WTC11 (cell line): ENCODE measurements around the gene RPS18. TPM values are rescaled to one million over a fixed set of nuclear protein-coding genes. Genes with fewer than 3 reads are reported as not detected.

ENCODE experiments used
- ATAC-seq: fragments of 200-7000 bp; cut with Tn5 transposase; 2 replicates; pipeline ENCODE4 v1.10.0; 2021; ENCODE audit warnings: mild to moderate bottlenecking, moderate library complexity
- CTCF ChIA-PET: fragments of 300-600 bp; sonication (Branson Sonifier 250); formaldehyde crosslinking; loops from one replicate; lab custom pipeline; 2021; ENCODE audit warnings: antibody characterized with exemption; lab: Charles Lee
- POLR2A ChIA-PET: fragments of 350-600 bp; sonication (Branson Sonifier 250); formaldehyde crosslinking; loops from one replicate; lab custom pipeline; 2021; ENCODE audit warnings: antibody characterized with exemption; lab: Charles Lee
- DNase-seq: peaks from one replicate; pipeline ENCODE4 v3.0.0; 2021; ENCODE audit warnings: low spot score
- H3K27ac Mint-ChIP-seq: 2 replicates; pipeline ENCODE4 v1.8.0; 2021; ENCODE audit warnings: mixed read lengths
- H3K27me3 Mint-ChIP-seq: 2 replicates; pipeline ENCODE4 v1.8.0; 2021; ENCODE audit warnings: low read depth, mild to moderate bottlenecking, moderate library complexity, mixed read lengths
- H3K36me3 Mint-ChIP-seq: 2 replicates; pipeline ENCODE4 v1.8.0; 2021; ENCODE audit warnings: mixed read lengths
- H3K4me1 Mint-ChIP-seq: 2 replicates; pipeline ENCODE4 v1.8.0; 2022; ENCODE audit warnings: mixed read lengths
- H3K4me3 Mint-ChIP-seq: 2 replicates; pipeline ENCODE4 v1.8.0; 2021; ENCODE audit warnings: mild to moderate bottlenecking, moderate library complexity, mixed read lengths
- H3K9me3 Mint-ChIP-seq: 2 replicates; pipeline ENCODE4 v1.8.0; 2021; ENCODE audit warnings: mixed read lengths
- ETV6 ChIP-seq: sonication (generic); formaldehyde crosslinking; IDR thresholded peaks from 2 replicates; pipeline ENCODE4 v1.8.1; 2022; ENCODE audit warnings: mild to moderate bottlenecking, missing genetic modification reagents
- FOXK1 ChIP-seq: sonication (generic); formaldehyde crosslinking; IDR thresholded peaks from 2 replicates; pipeline ENCODE4 v1.8.0; 2022; ENCODE audit warnings: mild to moderate bottlenecking, moderate library complexity, missing genetic modification reagents
- FOXP4 ChIP-seq: sonication (generic); formaldehyde crosslinking; IDR thresholded peaks from 2 replicates; pipeline ENCODE4 v1.8.0; 2022; ENCODE audit warnings: mild to moderate bottlenecking, missing genetic modification reagents
- GABPB1 ChIP-seq: sonication (generic); formaldehyde crosslinking; IDR thresholded peaks from 2 replicates; pipeline ENCODE4 v1.8.1; 2023; ENCODE audit warnings: mild to moderate bottlenecking, missing genetic modification reagents
- HMGXB4 ChIP-seq: sonication (generic); formaldehyde crosslinking; IDR thresholded peaks from 2 replicates; pipeline ENCODE4 v1.8.1; 2023; ENCODE audit warnings: mild to moderate bottlenecking, moderate library complexity, missing genetic modification reagents
- IRF2 ChIP-seq: sonication (generic); formaldehyde crosslinking; IDR thresholded peaks from 2 replicates; pipeline ENCODE4 v1.8.0; 2022; ENCODE audit warnings: low read depth, missing genetic modification reagents, borderline replicate concordance
- MYBL2 ChIP-seq: sonication (generic); formaldehyde crosslinking; IDR thresholded peaks from 2 replicates; pipeline ENCODE4 v1.8.1; 2023; ENCODE audit warnings: mild to moderate bottlenecking, moderate library complexity, missing genetic modification reagents
- NFATC4 ChIP-seq: fragments of 250-450 bp; sonication (Bioruptor Pico); IDR thresholded peaks from 2 replicates; pipeline ENCODE4 v1.9.0; 2021; ENCODE audit warnings: mild to moderate bottlenecking
- PREB ChIP-seq: sonication (generic); formaldehyde crosslinking; IDR thresholded peaks from 2 replicates; pipeline ENCODE4 v1.8.1; 2022; ENCODE audit warnings: mild to moderate bottlenecking, missing genetic modification reagents, moderate library complexity, borderline replicate concordance
- SP1 ChIP-seq: sonication (generic); formaldehyde crosslinking; conservative IDR thresholded peaks from 2 replicates; pipeline ENCODE4 v1.8.1; 2022; ENCODE audit warnings: missing genetic modification reagents
- TCF7 ChIP-seq: sonication (generic); formaldehyde crosslinking; IDR thresholded peaks from 2 replicates; pipeline ENCODE4 v1.8.0; 2022; ENCODE audit warnings: mild to moderate bottlenecking, low read depth, missing genetic modification reagents, moderate library complexity
- TEAD1 ChIP-seq: sonication (generic); formaldehyde crosslinking; IDR thresholded peaks from 2 replicates; pipeline ENCODE4 v1.8.0; 2022; ENCODE audit warnings: mild to moderate bottlenecking, missing genetic modification reagents
- TEAD4 ChIP-seq: sonication (generic); formaldehyde crosslinking; IDR thresholded peaks from 2 replicates; pipeline ENCODE4 v1.8.0; 2022; ENCODE audit warnings: mild to moderate bottlenecking, missing genetic modification reagents
- USF1 ChIP-seq: sonication (generic); formaldehyde crosslinking; IDR thresholded peaks from 2 replicates; pipeline ENCODE4 v1.8.0; 2022; ENCODE audit warnings: mild to moderate bottlenecking, missing genetic modification reagents
- USF2 ChIP-seq: sonication (generic); formaldehyde crosslinking; IDR thresholded peaks from 2 replicates; pipeline ENCODE4 v1.8.1; 2023; ENCODE audit warnings: mild to moderate bottlenecking, missing genetic modification reagents, moderate library complexity
- ZNF219 ChIP-seq: sonication (generic); formaldehyde crosslinking; IDR thresholded peaks from 2 replicates; pipeline ENCODE4 v1.8.0; 2023; ENCODE audit warnings: missing genetic modification reagents, mild to moderate bottlenecking, borderline replicate concordance
- total RNA-seq: library from RNA; stranded (reverse); gene quantifications from 3 replicates; pipeline ENCODE4 v1.2.3, GENCODE V29; 2021

The RPS18 gene
- total RNA-seq, 1 experiment from 2014 or later: 2,857 TPM

- TF ChIP-seq PREB (CRISPR knock-in tag) (no peak), NFATC4 (0 out of 2 replicates have a peak, but pooled peaks have one; percentile 33), TCF7 (no peak), TEAD4 (CRISPR knock-in tag) (no peak), USF1 (peak; percentile 45; the same call in 1 of the 2 replicates), ETV6 (0 out of 2 replicates have a peak, but pooled peaks have one; percentile 19), GABPB1 (CRISPR knock-in tag) (peak; percentile 34; the same call in 1 of the 2 replicates), ZNF219 (CRISPR knock-in tag) (no peak), HMGXB4 (CRISPR knock-in tag) (peak; percentile 44; the same call in 1 of the 2 replicates), TEAD1 (peak; percentile 58; the same call in 1 of the 2 replicates), IRF2 (CRISPR knock-in tag) (0 out of 2 replicates have a peak, but pooled peaks have one; percentile 65)
Measured at GRCh38 chr6:33313709-33314514, 42.0 kb downstream of the RPS18 start, which contains the start of gene TAPBP (continued).

GRCh38 chr6:33314515-33314942, 42.7 kb downstream of the RPS18 start:
- no peak; the same call in 1 of the 2 replicates for TF ChIP-seq FOXP4 (CRISPR knock-in tag)
- no peak for TF ChIP-seq MYBL2 (CRISPR knock-in tag)
- no peak for TF ChIP-seq SP1
- 0 out of 2 replicates have a peak, but pooled peaks have one; percentile 20 for TF ChIP-seq FOXK1
- TF ChIP-seq USF2 (CRISPR knock-in tag): peak; percentile 35
- POLR2A ChIA-PET: no interaction called here
- H3K4me1 Mint-ChIP-seq: peaks cover 46% of the 10 kb centered on the region
- H3K27me3 Mint-ChIP-seq: no peaks in the 10 kb centered on the region; the same call in 1 of the 2 replicates
- CTCF ChIA-PET: interaction anchor here (0.5 kb wide), 1 partner anchor 79 kb away, joined by 3 read pairs; no protein-coding TSS in a partner anchor
- ATAC-seq: peak; percentile 14
- peak; percentile 45 for DNase-seq
- no peaks in the 10 kb centered on the region for H3K9me3 Mint-ChIP-seq
- H3K27ac Mint-ChIP-seq: peak overlapping the region; percentile 79
- H3K36me3 Mint-ChIP-seq: peaks cover 9% of the 10 kb centered on the region
- H3K4me3 Mint-ChIP-seq: peak overlapping the region; percentile 93
